ENCODE measurements around the gene AP1M2. TPM values are rescaled to one million over a fixed set of nuclear protein-coding genes. Genes with fewer than 3 reads are reported as not detected.

AP1M2 gene
- total RNA-seq, 1 experiment from 2014 or later: 127 TPM

GRCh38 chr19:10552510-10553053 lies 34.5 kb downstream of the AP1M2 start (continued):
- TF ChIP-seq, protein P1, sequence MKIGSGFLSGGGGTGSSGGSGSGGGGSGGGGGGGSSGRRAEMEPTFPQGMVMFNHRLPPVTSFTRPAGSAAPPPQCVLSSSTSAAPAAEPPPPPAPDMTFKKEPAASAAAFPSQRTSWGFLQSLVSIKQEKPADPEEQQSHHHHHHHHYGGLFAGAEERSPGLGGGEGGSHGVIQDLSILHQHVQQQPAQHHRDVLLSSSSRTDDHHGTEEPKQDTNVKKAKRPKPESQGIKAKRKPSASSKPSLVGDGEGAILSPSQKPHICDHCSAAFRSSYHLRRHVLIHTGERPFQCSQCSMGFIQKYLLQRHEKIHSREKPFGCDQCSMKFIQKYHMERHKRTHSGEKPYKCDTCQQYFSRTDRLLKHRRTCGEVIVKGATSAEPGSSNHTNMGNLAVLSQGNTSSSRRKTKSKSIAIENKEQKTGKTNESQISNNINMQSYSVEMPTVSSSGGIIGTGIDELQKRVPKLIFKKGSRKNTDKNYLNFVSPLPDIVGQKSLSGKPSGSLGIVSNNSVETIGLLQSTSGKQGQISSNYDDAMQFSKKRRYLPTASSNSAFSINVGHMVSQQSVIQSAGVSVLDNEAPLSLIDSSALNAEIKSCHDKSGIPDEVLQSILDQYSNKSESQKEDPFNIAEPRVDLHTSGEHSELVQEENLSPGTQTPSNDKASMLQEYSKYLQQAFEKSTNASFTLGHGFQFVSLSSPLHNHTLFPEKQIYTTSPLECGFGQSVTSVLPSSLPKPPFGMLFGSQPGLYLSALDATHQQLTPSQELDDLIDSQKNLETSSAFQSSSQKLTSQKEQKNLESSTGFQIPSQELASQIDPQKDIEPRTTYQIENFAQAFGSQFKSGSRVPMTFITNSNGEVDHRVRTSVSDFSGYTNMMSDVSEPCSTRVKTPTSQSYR (CRISPR knock-in tag; IDR thresholded peaks at IDR 0.05): no peak
- no peak for TF ChIP-seq NR3C1 (CRISPR knock-in tag; conservative IDR thresholded peaks at IDR 0.05; ENCODE audit: low read depth)
- 0 out of 2 replicates have a peak, but pooled peaks have one; percentile 28 for TF ChIP-seq SP1 (CRISPR knock-in tag; conservative IDR thresholded peaks at IDR 0.05)
- TF ChIP-seq TEAD1 (CRISPR knock-in tag; IDR thresholded peaks at IDR 0.05): 0 out of 2 replicates have a peak, but pooled peaks have one; percentile 6
- TF ChIP-seq, protein P2, sequence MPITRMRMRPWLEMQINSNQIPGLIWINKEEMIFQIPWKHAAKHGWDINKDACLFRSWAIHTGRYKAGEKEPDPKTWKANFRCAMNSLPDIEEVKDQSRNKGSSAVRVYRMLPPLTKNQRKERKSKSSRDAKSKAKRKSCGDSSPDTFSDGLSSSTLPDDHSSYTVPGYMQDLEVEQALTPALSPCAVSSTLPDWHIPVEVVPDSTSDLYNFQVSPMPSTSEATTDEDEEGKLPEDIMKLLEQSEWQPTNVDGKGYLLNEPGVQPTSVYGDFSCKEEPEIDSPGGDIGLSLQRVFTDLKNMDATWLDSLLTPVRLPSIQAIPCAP (CRISPR knock-in tag; IDR thresholded peaks at IDR 0.05): no peak
- no peak for TF ChIP-seq ZSCAN18 (CRISPR knock-in tag; IDR thresholded peaks at IDR 0.05)
- no peak for TF ChIP-seq ZNF232 (CRISPR knock-in tag; IDR thresholded peaks at IDR 0.05)
- 0 out of 2 replicates have a peak, but pooled peaks have one; percentile 21 for TF ChIP-seq FOXK1 (CRISPR knock-in tag; IDR thresholded peaks at IDR 0.05)
- TF ChIP-seq, protein P3, sequence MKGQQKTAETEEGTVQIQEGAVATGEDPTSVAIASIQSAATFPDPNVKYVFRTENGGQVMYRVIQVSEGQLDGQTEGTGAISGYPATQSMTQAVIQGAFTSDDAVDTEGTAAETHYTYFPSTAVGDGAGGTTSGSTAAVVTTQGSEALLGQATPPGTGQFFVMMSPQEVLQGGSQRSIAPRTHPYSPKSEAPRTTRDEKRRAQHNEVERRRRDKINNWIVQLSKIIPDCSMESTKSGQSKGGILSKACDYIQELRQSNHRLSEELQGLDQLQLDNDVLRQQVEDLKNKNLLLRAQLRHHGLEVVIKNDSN (CRISPR knock-in tag; IDR thresholded peaks at IDR 0.05): peak; percentile 90
- no peak for TF ChIP-seq E2F1 (CRISPR knock-in tag; IDR thresholded peaks at IDR 0.05)
- TF ChIP-seq, protein P4, sequence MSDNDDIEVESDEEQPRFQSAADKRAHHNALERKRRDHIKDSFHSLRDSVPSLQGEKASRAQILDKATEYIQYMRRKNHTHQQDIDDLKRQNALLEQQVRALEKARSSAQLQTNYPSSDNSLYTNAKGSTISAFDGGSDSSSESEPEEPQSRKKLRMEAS (CRISPR knock-in tag; IDR thresholded peaks at IDR 0.05): no peak
- TF ChIP-seq, protein P5, sequence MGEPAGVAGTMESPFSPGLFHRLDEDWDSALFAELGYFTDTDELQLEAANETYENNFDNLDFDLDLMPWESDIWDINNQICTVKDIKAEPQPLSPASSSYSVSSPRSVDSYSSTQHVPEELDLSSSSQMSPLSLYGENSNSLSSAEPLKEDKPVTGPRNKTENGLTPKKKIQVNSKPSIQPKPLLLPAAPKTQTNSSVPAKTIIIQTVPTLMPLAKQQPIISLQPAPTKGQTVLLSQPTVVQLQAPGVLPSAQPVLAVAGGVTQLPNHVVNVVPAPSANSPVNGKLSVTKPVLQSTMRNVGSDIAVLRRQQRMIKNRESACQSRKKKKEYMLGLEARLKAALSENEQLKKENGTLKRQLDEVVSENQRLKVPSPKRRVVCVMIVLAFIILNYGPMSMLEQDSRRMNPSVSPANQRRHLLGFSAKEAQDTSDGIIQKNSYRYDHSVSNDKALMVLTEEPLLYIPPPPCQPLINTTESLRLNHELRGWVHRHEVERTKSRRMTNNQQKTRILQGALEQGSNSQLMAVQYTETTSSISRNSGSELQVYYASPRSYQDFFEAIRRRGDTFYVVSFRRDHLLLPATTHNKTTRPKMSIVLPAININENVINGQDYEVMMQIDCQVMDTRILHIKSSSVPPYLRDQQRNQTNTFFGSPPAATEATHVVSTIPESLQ (CRISPR knock-in tag; IDR thresholded peaks at IDR 0.05): no peak
- TF ChIP-seq USF2 (CRISPR knock-in tag; IDR thresholded peaks at IDR 0.05): peak; percentile 94
- peak; percentile 88 for TF ChIP-seq NFYB (CRISPR knock-in tag; conservative IDR thresholded peaks at IDR 0.05; ENCODE audit: low read depth)
- TF ChIP-seq, protein P6, sequence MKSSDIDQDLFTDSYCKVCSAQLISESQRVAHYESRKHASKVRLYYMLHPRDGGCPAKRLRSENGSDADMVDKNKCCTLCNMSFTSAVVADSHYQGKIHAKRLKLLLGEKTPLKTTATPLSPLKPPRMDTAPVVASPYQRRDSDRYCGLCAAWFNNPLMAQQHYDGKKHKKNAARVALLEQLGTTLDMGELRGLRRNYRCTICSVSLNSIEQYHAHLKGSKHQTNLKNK (CRISPR knock-in tag; IDR thresholded peaks at IDR 0.05): no peak
- TF ChIP-seq CREM (CRISPR knock-in tag; IDR thresholded peaks at IDR 0.05): 0 out of 2 replicates have a peak, but pooled peaks have one; percentile 35

Measured in WTC11 (cell line).